Keratinocyte (primary cell): ENCODE measurements around the gene PTPRN2. TPM values are rescaled to one million over a fixed set of nuclear protein-coding genes. Genes with fewer than 3 reads are reported as not detected.

Experiments
- DNase-seq: peaks from one replicate; pipeline ENCODE4 v3.0.0-alpha.2; 2011; ENCODE audit warnings: low read depth, missing footprints, low spot score
- FAIRE-seq: peaks from 2 replicates; lab custom pipeline; 2011; peaks lifted over from hg19 to GRCh38; lab: Jason Lieb, UNC
- H2AFZ ChIP-seq: 2 replicates; pipeline ENCODE4 v1.6.0; 2012; ENCODE audit warnings: low read length, control low read depth, inconsistent platforms; ENCODE audit not compliant: control insufficient read depth
- H3K27ac ChIP-seq: 2 replicates; pipeline ENCODE4 v1.5.1; 2011; ENCODE audit warnings: low read length; ENCODE audit not compliant: control insufficient read depth, insufficient read depth
- H3K27me3 ChIP-seq: 3 replicates; pipeline ENCODE4 v1.6.0; 2011; ENCODE audit warnings: low read length; ENCODE audit not compliant: control insufficient read depth, insufficient read depth; ENCODE audit errors: extremely low read depth
- H3K36me3 ChIP-seq, 2 experiments: 2 replicates in 1 of 2; 3 replicates in 1 of 2; pipeline ENCODE4 v1.5.1; 2011; ENCODE audit warnings: low read length in 2 of 2, mild to moderate bottlenecking in 1 of 2; ENCODE audit not compliant: control insufficient read depth in 2 of 2, insufficient read depth in 2 of 2; ENCODE audit errors: extremely low read depth in 1 of 2
- H3K4me1 ChIP-seq: 3 replicates; pipeline ENCODE4 v1.5.1; 2011; ENCODE audit warnings: low read length; ENCODE audit not compliant: control insufficient read depth, insufficient read depth; ENCODE audit errors: extremely low read depth
- H3K4me2 ChIP-seq: 3 replicates; pipeline ENCODE4 v1.6.0; 2011; ENCODE audit warnings: low read depth, low read length; ENCODE audit not compliant: control insufficient read depth, insufficient read depth; ENCODE audit errors: extremely low read depth
- H3K4me3 ChIP-seq, 3 experiments: fragments of 200-600 bp in 1 of 3; sonication (generic) in 1 of 3; 2 replicates in 2 of 3; 3 replicates in 1 of 3; pipeline ENCODE4 v1.5.1; 2011 to 2016; ENCODE audit warnings: low read length in 3 of 3, mild to moderate bottlenecking in 3 of 3, control low read depth in 2 of 3, inconsistent platforms in 1 of 3, low read depth in 1 of 3, mixed read lengths in 1 of 3, mixed run types in 1 of 3, moderate library complexity in 1 of 3; ENCODE audit not compliant: control insufficient read depth in 2 of 3, insufficient read depth in 2 of 3; ENCODE audit errors: extremely low read depth in 1 of 3
- H3K79me2 ChIP-seq: 2 replicates; pipeline ENCODE4 v1.6.0; 2012; ENCODE audit warnings: low read length; ENCODE audit not compliant: control insufficient read depth, insufficient read depth
- H3K9ac ChIP-seq: 3 replicates; pipeline ENCODE4 v1.6.0; 2011; ENCODE audit warnings: low read length; ENCODE audit not compliant: control insufficient read depth, insufficient read depth; ENCODE audit errors: extremely low read depth
- H3K9me1 ChIP-seq: 3 replicates; pipeline ENCODE4 v1.6.0; 2011; ENCODE audit warnings: low read length; ENCODE audit not compliant: control insufficient read depth, insufficient read depth; ENCODE audit errors: extremely low read depth
- H3K9me3 ChIP-seq: 2 replicates; pipeline ENCODE4 v1.5.1; 2012; ENCODE audit warnings: low read depth, low read length; ENCODE audit not compliant: control insufficient read depth
- H4K20me1 ChIP-seq: 3 replicates; pipeline ENCODE4 v1.6.0; 2011; ENCODE audit warnings: low read length; ENCODE audit not compliant: control insufficient read depth, insufficient read depth; ENCODE audit errors: extremely low read depth
- EZH2 ChIP-seq: IDR thresholded peaks from one replicate; pipeline ENCODE4 v1.6.1; 2012; ENCODE audit warnings: inconsistent platforms, mild to moderate bottlenecking, low read length, moderate library complexity
- dilution Hi-C: fragments of 300-500 bp; cut with MboI; formaldehyde crosslinking; loops from one replicate; pipeline ENCODE4 v1.7.0; 2020; ENCODE audit warnings: low sequenced_read_pairs; ENCODE audit not compliant: extremely low pct_ligation_motif_present
- polyA plus RNA-seq, 5 experiments: library from polyadenylated mRNA; depleted of rRNA in 3 of 5; stranded (reverse) in 3 of 5; stranded (forward) in 1 of 5; unstranded in 1 of 5; fragments of >200 nt; gene quantifications; 1 replicate in 1 of 5; 2 replicates in 3 of 5; 3 replicates in 1 of 5; pipeline versions ENCODE4 v1.2.1 to v1.2.3, GENCODE V29; 2011 to 2012; ENCODE audit warnings: missing spikeins in 2 of 5, low read depth in 1 of 5, low replicate concordance in 1 of 5
- TF ChIP-seq, protein P1 (sequence below), 3 experiments: IDR thresholded peaks in 1 of 3; conservative IDR thresholded peaks in 1 of 3; optimal IDR thresholded peaks in 1 of 3; 2 replicates in 2 of 3; 3 replicates in 1 of 3; pipeline versions ENCODE3 to v1.5.1; 2011; ENCODE audit warnings: low read length in 3 of 3, mild to moderate bottlenecking in 3 of 3, moderate library complexity in 2 of 3, control low read depth in 1 of 3, inconsistent platforms in 1 of 3; ENCODE audit not compliant: insufficient read depth in 2 of 3; ENCODE audit errors: extremely low read depth in 1 of 3

Gene PTPRN2
- polyA plus RNA-seq, 1 donor (not counting 4 experiments of a cell fraction or from before 2014, with no cell fraction given) = not detected

DNA sequence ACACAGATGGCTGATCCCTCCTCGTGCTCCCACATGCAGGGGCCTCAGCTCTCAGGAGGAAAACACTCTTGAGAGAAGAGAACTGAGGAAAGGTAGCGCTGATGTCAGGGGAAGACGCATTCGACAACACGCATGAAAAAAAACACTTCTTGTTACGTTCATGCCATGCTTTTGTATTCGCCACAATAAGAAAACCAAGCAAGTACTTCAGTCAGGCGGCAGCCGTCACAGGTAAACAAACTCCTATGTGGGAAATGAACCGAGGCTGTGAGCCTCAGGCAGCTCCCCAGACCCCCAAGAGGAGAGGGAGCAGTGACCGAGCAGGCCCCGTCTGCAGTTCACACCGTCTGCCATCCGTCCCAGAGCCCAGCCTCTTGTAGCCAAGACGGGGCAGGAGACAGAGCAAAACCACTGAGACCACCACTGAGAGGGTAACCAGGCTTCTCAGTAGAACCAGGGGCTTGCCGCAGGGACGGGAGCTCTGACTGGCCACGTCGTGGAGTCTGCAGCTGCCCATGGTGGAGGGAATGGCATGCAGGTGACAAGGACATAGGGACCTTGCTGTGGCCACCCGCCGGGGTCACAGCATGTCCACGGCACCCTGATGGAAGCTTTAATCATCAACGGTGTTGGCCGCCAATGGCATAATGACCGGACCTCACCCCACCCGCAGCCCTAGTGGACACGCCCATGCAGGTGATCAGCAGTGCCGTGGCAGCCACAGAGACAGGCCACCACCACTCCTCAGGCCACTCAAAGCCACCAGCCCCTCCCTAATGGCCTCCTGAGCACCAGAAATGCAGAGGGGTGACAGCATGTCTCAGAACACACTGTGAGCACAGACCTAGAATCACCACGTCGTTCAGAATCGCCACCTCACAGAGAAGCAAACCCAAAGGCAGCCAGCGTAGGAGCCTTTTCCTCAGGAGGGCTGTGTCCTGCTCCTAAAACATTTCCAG lies 304.3 kb downstream of the PTPRN2 start:
- H3K9me1 ChIP-seq = no peaks in the 10 kb centered on the region
- no peak overlapping the region for H3K4me2 ChIP-seq
- dilution Hi-C loops = no loop called here
- no peaks in the 10 kb centered on the region for H3K79me2 ChIP-seq
- FAIRE-seq (no peak), DNase-seq (no peak)
- no peaks in the 10 kb centered on the region for H3K4me1 ChIP-seq
- no peaks in the 10 kb centered on the region for H3K27me3 ChIP-seq
- H3K9ac ChIP-seq = no peak overlapping the region
- H3K36me3 ChIP-seq = no peaks in the 10 kb centered on the region
- no peak overlapping the region for H3K4me3 ChIP-seq
- peaks cover 13% of the 10 kb centered on the region for H3K9me3 ChIP-seq
- no peak for TF ChIP-seq EZH2
- H3K27ac ChIP-seq = no peak overlapping the region
- H4K20me1 ChIP-seq = no peaks in the 10 kb centered on the region
- no peak overlapping the region for H2AFZ ChIP-seq

DNA sequence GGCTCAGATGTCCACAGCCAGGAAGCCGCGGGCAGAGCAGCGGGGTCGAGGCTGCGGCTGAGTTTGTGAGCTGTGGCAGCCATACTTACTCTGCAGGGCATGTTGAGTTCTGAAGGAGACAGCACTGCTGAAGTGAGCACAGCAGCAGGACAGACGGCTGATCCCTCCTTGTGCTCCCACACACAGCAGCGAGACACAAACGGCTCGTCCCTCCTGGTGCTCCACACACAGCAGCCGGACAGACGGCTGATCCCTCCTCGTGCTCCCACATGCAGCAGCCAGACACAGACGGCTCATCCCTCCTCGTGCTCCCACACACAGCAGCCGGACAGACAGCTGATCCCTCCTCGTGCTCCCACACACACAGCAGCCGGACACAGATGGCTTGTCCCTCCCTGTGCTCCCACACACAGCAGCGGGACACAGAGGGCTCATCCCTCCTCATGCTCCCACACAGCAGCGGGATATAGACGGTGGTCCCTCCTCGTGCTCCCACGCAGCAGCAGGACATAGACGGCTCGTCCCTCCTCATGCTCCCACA lies 305.1 kb downstream of the PTPRN2 start:
- Histone ChIP-seq H3K4me1 (no peaks in the 10 kb centered on the region), H3K79me2 (no peaks in the 10 kb centered on the region), H3K4me2 (no peak overlapping the region), H4K20me1 (no peaks in the 10 kb centered on the region), H2AFZ (no peak overlapping the region), H3K27ac (no peak overlapping the region), H3K27me3 (no peaks in the 10 kb centered on the region), H3K9me3 (peaks cover 13% of the 10 kb centered on the region), H3K4me3 (no peak overlapping the region), H3K9ac (no peak overlapping the region), H3K36me3 (no peaks in the 10 kb centered on the region), H3K9me1 (no peaks in the 10 kb centered on the region)
- FAIRE-seq (no peak), DNase-seq (no peak)
- TF ChIP-seq, protein P1, sequence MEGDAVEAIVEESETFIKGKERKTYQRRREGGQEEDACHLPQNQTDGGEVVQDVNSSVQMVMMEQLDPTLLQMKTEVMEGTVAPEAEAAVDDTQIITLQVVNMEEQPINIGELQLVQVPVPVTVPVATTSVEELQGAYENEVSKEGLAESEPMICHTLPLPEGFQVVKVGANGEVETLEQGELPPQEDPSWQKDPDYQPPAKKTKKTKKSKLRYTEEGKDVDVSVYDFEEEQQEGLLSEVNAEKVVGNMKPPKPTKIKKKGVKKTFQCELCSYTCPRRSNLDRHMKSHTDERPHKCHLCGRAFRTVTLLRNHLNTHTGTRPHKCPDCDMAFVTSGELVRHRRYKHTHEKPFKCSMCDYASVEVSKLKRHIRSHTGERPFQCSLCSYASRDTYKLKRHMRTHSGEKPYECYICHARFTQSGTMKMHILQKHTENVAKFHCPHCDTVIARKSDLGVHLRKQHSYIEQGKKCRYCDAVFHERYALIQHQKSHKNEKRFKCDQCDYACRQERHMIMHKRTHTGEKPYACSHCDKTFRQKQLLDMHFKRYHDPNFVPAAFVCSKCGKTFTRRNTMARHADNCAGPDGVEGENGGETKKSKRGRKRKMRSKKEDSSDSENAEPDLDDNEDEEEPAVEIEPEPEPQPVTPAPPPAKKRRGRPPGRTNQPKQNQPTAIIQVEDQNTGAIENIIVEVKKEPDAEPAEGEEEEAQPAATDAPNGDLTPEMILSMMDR (optimal IDR thresholded peaks at IDR 0.05 in 1 of 3, IDR thresholded peaks at IDR 0.05 in 1 of 3, conservative IDR thresholded peaks at IDR 0.05 in 1 of 3; ENCODE audit: extremely low read depth in 1 of 3, insufficient read depth in 2 of 3, low read length in 3 of 3) = no peak
- TF ChIP-seq EZH2 = no peak
- dilution Hi-C loops = no loop called here
